ENCODE data around the gene PAX5. TPM values are rescaled to one million over a fixed set of nuclear protein-coding genes. Genes with fewer than 3 reads are reported as not detected.

The PAX5 gene
- polyA plus RNA-seq, 3 donors, result 0.03 to 0.15 TPM; not detected in 1

DNA sequence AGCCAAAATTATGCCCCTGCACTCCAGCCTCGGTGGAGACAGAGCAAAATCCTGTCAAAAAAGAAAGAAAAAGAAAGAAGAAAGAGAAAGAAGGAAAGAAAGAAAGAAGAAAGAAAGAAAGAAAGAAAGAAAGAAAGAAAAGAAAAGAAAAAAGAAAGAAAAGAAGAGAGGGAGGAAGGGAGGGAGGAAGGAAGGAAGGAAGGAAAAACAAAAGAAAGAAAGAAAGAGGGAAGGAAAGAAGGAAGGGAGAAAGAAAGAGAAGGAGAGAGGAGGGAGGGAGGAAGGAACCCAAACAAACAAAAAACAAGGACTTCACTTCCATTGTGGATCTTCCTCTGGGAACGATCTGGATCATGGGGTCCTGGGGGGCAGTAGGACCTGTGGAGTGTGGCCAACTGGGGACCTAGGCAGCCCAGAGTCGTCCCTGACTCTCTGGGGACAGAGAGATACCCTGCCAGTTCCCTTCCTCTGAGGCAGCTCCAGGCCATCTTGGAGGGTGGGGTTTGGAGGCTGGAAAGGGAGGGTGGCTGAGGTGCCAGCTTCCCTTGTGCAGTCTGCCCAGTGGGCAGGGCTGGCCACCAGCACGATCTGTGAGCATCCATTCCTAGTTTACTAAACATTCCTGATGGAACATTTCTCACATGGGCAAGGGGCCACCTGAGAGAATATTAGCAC lies 216.8 kb downstream of the PAX5 start:
- intact Hi-C loops (cut with micrococcal nuclease), result no loop called here
- 89% methylated on average over 3 of the region's 4 CpGs for WGBS (ENCODE audit: insufficient coverage)
- H4K20me1 ChIP-seq (ENCODE audit: insufficient read depth, low read length), result no peaks in the 10 kb centered on the region

DNA sequence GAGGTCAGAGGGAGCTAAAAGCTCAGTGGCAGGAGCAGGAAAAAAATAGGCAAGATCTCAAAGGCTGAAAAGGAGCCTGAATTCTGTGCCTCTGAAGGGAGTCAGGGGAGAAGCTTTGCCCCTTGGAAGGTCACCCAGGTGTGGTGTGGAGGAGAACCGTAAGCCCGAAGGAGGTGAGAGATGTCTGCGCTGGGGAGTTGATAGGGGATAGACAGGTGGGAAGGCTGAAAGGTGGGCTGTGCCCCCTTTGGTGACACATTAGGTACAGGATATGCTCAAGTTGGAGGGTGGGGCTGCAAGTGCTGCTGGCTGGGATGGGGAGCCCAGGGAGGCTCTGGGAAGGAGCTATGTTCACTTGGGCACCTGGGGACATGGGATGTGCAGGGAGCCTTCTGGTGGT lies 217.7 kb downstream of the PAX5 start:
- no peak for DNase-seq
- peaks cover 26 to 43% (median 37%) of the 10 kb centered on the region in 3 donors for H3K27me3 Mint-ChIP-seq (ENCODE audit: low read depth in 3 of 3)

More for the DNA sequence above, 216.8 kb downstream of the PAX5 start:
- H3K4me2 ChIP-seq (replicated peaks; ENCODE audit: extremely low read depth, low read length, poor library complexity, severe bottlenecking), result no peak overlapping the region
- peaks cover 7% of the 10 kb centered on the region for H3K4me1 Mint-ChIP-seq
- TF ChIP-seq, protein P1, sequence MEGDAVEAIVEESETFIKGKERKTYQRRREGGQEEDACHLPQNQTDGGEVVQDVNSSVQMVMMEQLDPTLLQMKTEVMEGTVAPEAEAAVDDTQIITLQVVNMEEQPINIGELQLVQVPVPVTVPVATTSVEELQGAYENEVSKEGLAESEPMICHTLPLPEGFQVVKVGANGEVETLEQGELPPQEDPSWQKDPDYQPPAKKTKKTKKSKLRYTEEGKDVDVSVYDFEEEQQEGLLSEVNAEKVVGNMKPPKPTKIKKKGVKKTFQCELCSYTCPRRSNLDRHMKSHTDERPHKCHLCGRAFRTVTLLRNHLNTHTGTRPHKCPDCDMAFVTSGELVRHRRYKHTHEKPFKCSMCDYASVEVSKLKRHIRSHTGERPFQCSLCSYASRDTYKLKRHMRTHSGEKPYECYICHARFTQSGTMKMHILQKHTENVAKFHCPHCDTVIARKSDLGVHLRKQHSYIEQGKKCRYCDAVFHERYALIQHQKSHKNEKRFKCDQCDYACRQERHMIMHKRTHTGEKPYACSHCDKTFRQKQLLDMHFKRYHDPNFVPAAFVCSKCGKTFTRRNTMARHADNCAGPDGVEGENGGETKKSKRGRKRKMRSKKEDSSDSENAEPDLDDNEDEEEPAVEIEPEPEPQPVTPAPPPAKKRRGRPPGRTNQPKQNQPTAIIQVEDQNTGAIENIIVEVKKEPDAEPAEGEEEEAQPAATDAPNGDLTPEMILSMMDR (IDR thresholded peaks at IDR 0.05), result no peak
- H2AFZ ChIP-seq (ENCODE audit: insufficient read depth, low read depth, low read length, poor library complexity, severe bottlenecking), result no peak overlapping the region
- H3K36me3 Mint-ChIP-seq, result peaks cover 0 to 2% of the 10 kb centered on the region in 2 donors
- H3K9me3 ChIP-seq (replicated peaks in 1 of 2; ENCODE audit: control insufficient read depth in 1 of 2, insufficient read depth in 1 of 2, low read length in 2 of 2), result no peaks in the 10 kb centered on the region
- H3K4me1 ChIP-seq (ENCODE audit: control insufficient read depth in 1 of 2, insufficient read depth in 2 of 2, low read length in 2 of 2), result no peaks in the 10 kb centered on the region
- no peak overlapping the region for H3K9ac ChIP-seq (ENCODE audit: insufficient read depth, low read length, poor library complexity, severe bottlenecking)
- peaks cover 0 to 25% of the 10 kb centered on the region in 2 donors for H3K27me3 ChIP-seq (ENCODE audit: control insufficient read depth in 2 of 2, insufficient read depth in 2 of 2, low read length in 2 of 2)
- H3K36me3 ChIP-seq (replicated peaks in 1 of 2; ENCODE audit: control insufficient read depth in 1 of 2, insufficient read depth in 2 of 2, low read length in 2 of 2), result no peaks in the 10 kb centered on the region
- H3K27me3 Mint-ChIP-seq (ENCODE audit: low read depth in 3 of 3), result peaks cover 26 to 45% (median 39%) of the 10 kb centered on the region in 3 donors
- peaks cover 0 to 5% (median 0%) of the 10 kb centered on the region in 7 donors for H3K9me3 Mint-ChIP-seq
- H3K4me3 ChIP-seq (replicated peaks in 1 of 3; ENCODE audit: low read depth in 2 of 3, low read length in 3 of 3), result no peak overlapping the region
- H3K27ac Mint-ChIP-seq, result no peak overlapping the region
- H3K4me3 Mint-ChIP-seq, result no peak overlapping the region
- no peak overlapping the region for H3K27ac ChIP-seq (ENCODE audit: low read depth in 1 of 2, low read length in 2 of 2)
- H3K79me2 ChIP-seq (ENCODE audit: insufficient read depth, low read length), result no peaks in the 10 kb centered on the region
- no peak for DNase-seq

More for the DNA sequence above, 217.7 kb downstream of the PAX5 start:
- Histone ChIP-seq H3K79me2 (ENCODE audit: insufficient read depth, low read length) (no peaks in the 10 kb centered on the region), H3K4me1 (ENCODE audit: control insufficient read depth in 1 of 2, insufficient read depth in 2 of 2, low read length in 2 of 2) (no peaks in the 10 kb centered on the region), H3K36me3 (replicated peaks in 1 of 2; ENCODE audit: control insufficient read depth in 1 of 2, insufficient read depth in 2 of 2, low read length in 2 of 2) (no peaks in the 10 kb centered on the region), H4K20me1 (ENCODE audit: insufficient read depth, low read length) (no peaks in the 10 kb centered on the region), H3K27ac (ENCODE audit: low read depth in 1 of 2, low read length in 2 of 2) (no peak overlapping the region), H3K9me3 (replicated peaks in 1 of 2; ENCODE audit: control insufficient read depth in 1 of 2, insufficient read depth in 1 of 2, low read length in 2 of 2) (no peaks in the 10 kb centered on the region), H3K4me2 (replicated peaks; ENCODE audit: extremely low read depth, low read length, poor library complexity, severe bottlenecking) (no peak overlapping the region), H3K4me3 (replicated peaks in 1 of 3; ENCODE audit: low read depth in 2 of 3, low read length in 3 of 3) (no peak overlapping the region), H3K27me3 (ENCODE audit: control insufficient read depth in 2 of 2, insufficient read depth in 2 of 2, low read length in 2 of 2) (peaks cover 0 to 25% of the 10 kb centered on the region in 2 donors), H2AFZ (ENCODE audit: insufficient read depth, low read depth, low read length, poor library complexity, severe bottlenecking) (no peak overlapping the region), H3K9ac (ENCODE audit: insufficient read depth, low read length, poor library complexity, severe bottlenecking) (no peak overlapping the region)
- Mint-ChIP-seq H3K4me1 (peaks cover 7% of the 10 kb centered on the region), H3K27ac (peak overlapping the region in 1 of 7 donors; percentile 22), H3K9me3 (peaks cover 0 to 5% (median 0%) of the 10 kb centered on the region in 7 donors), H3K36me3 (peaks cover 0 to 2% of the 10 kb centered on the region in 2 donors), H3K4me3 (no peak overlapping the region)
- intact Hi-C loops (cut with micrococcal nuclease), result no loop called here
- TF ChIP-seq, protein P1 (IDR thresholded peaks at IDR 0.05), result no peak
- 97% methylated on average over 3 of the region's 3 CpGs for WGBS (ENCODE audit: insufficient coverage)
